Left lung (tissue), 10 donors: ENCODE results near the gene ARHGAP30. TPM values are rescaled to one million over a fixed set of nuclear protein-coding genes. Genes with fewer than 3 reads are reported as not detected.

ENCODE experiments used
- ATAC-seq: fragments of 200-7000 bp; cut with Tn5 transposase; one replicate; pipeline ENCODE4 v1.9.1; 2020; ENCODE audit warnings: moderate library complexity
- DNase-seq, 4 donors: peaks; one replicate each; pipeline ENCODE4 v3.0.0-alpha.2; 2013 to 2020
- H3K27ac ChIP-seq, 2 donors: fragments of 200-600 bp; sonication (generic) in 1 of 2; one replicate each; pipeline versions ENCODE4 v1.5.0 to v1.8.0; 2020 to 2021
- H3K27me3 ChIP-seq, 2 donors: fragments of 200-600 bp; sonication (generic) in 1 of 2; one replicate each; pipeline versions ENCODE4 v1.5.0 to v1.8.0; 2020 to 2021
- H3K36me3 ChIP-seq, 2 donors: fragments of 200-600 bp; sonication (generic) in 1 of 2; one replicate each; pipeline versions ENCODE4 v1.5.0 to v1.8.0; 2020 to 2021
- H3K4me1 ChIP-seq, 2 donors: fragments of 200-600 bp; one replicate each; pipeline ENCODE4 v1.8.0; 2021
- H3K4me3 ChIP-seq, 2 donors: fragments of 200-600 bp; sonication (generic) in 1 of 2; one replicate each; pipeline versions ENCODE4 v1.5.0 to v1.8.0; 2020 to 2021; ENCODE audit warnings: mild to moderate bottlenecking in 1 of 2
- H3K9me3 ChIP-seq, 2 donors: fragments of 200-600 bp; sonication (generic) in 1 of 2; one replicate each; pipeline versions ENCODE4 v1.5.0 to v1.8.0; 2020 to 2021
- intact Hi-C, 2 donors: fragments of 100-400 bp; cut with DNase I; formaldehyde crosslinking; loops; one replicate each; pipeline versions ENCODE4 v1.11.2 to v1.14.2; 2022
- polyA plus RNA-seq, 6 donors: library from polyadenylated mRNA; unstranded; fragments of 120-200 nt; gene quantifications; one replicate each; pipeline ENCODE4 v1.2.1, GENCODE V29; 2013; ENCODE audit not compliant: insufficient read length in 6 of 6
- total RNA-seq, 2 donors: library from RNA; stranded (reverse); fragmentation: NEBNext Ultra II Directional; extraction: Animal tissue kit (Norgen Biotek cat#: 25700); gene quantifications; one replicate each; pipeline ENCODE4 v1.2.1, GENCODE V29; 2021
- TF ChIP-seq, protein P1 (sequence below), 2 donors: fragments of 200-600 bp; sonication (generic) in 1 of 2; IDR thresholded peaks; one replicate each; pipeline versions ENCODE4 v1.5.0 to v1.8.0; 2021; ENCODE audit warnings: antibody characterized with exemption in 2 of 2
- donor health status: DM: no; HTN: yes; CAD: no.
- donor health status: DM: no; HTN: no; CAD: no.

ARHGAP30 gene
- total and polyA plus RNA-seq, 8 donors: 3.0 to 57.7 (median 4.2) TPM

DNA sequence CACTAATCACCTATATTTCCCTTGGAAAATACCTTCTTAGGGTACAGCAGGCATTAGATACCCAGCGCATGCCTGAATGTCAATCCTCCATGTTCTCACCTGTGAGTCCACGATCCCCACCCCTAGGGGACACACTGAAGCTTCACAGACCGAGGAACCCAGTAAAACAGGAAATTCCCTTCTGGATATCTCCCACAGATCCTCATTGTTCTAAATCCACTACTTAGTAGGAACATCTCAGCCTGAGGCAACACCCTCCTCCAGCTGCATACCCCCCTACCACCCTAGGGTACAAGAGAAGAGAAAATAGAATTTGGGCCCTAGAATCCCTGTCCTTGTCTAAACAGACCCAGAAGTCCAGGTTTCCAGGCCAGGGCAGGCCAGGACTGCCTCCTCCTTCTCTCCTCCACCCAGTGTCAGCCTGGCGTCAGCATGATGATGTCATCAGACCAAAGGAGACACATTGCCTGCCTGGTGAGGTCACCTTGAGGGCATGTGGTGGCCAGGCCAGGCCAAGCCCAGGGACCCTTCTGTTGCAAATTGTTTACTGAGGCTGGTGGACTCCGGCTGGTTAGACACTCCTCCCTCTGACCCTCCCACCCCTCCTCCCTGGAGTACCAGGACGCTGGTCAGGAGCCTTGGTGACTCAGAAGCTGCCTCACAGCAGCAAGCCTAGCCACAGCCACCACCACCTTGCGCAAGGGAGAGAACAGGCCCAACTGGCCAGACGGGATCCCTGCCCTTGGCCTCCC is 13.5 kb upstream of the ARHGAP30 start:
- H3K9me3 ChIP-seq: no peaks in the 10 kb centered on the region
- no peak overlapping the region for H3K4me3 ChIP-seq
- TF ChIP-seq, protein P1, sequence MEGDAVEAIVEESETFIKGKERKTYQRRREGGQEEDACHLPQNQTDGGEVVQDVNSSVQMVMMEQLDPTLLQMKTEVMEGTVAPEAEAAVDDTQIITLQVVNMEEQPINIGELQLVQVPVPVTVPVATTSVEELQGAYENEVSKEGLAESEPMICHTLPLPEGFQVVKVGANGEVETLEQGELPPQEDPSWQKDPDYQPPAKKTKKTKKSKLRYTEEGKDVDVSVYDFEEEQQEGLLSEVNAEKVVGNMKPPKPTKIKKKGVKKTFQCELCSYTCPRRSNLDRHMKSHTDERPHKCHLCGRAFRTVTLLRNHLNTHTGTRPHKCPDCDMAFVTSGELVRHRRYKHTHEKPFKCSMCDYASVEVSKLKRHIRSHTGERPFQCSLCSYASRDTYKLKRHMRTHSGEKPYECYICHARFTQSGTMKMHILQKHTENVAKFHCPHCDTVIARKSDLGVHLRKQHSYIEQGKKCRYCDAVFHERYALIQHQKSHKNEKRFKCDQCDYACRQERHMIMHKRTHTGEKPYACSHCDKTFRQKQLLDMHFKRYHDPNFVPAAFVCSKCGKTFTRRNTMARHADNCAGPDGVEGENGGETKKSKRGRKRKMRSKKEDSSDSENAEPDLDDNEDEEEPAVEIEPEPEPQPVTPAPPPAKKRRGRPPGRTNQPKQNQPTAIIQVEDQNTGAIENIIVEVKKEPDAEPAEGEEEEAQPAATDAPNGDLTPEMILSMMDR (IDR thresholded peaks at IDR 0.05): no peak
- intact Hi-C loops: no loop called here
- peak in 3 of 4 donors; percentile 85 to 96 (median 95) for DNase-seq
- H3K36me3 ChIP-seq: no peaks in the 10 kb centered on the region
- H3K27ac ChIP-seq: peak overlapping the region; percentile 65 to 68
- H3K27me3 ChIP-seq: peaks cover 0 to 8% of the 10 kb centered on the region in 2 donors
- peak; percentile 95 for ATAC-seq
- peaks cover 5 to 33% of the 10 kb centered on the region in 2 donors for H3K4me1 ChIP-seq

DNA sequence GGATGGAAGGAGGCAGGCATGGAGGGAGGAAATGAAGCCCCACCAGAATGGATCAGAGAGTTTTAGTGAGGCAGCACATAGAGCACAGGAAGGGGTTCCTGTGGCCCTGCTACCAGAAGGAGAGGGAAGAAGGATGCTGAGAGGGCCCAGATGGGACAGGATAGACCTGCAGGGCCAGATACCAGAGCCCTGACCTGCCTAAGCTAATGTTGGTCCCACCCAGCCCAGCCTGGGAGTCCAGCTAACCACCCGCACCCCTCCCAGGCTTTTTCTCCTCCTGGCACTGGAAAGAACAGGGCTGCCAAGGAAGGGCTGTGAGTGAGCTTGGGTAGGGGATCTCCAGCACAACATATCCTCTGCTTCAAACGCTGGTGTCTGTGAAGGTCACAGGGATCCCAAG is 12.8 kb upstream of the ARHGAP30 start:
- H3K9me3 ChIP-seq: no peaks in the 10 kb centered on the region
- H3K36me3 ChIP-seq: no peaks in the 10 kb centered on the region
- DNase-seq (no peak), ATAC-seq (no peak)
- peaks cover 5 to 33% of the 10 kb centered on the region in 2 donors for H3K4me1 ChIP-seq
- no peak overlapping the region for H3K4me3 ChIP-seq
- peak overlapping the region in 1 of 2 donors; percentile 65 for H3K27ac ChIP-seq
- TF ChIP-seq, protein P1 (IDR thresholded peaks at IDR 0.05): no peak
- intact Hi-C loops: no loop called here
- H3K27me3 ChIP-seq: peaks cover 0 to 8% of the 10 kb centered on the region in 2 donors

DNA sequence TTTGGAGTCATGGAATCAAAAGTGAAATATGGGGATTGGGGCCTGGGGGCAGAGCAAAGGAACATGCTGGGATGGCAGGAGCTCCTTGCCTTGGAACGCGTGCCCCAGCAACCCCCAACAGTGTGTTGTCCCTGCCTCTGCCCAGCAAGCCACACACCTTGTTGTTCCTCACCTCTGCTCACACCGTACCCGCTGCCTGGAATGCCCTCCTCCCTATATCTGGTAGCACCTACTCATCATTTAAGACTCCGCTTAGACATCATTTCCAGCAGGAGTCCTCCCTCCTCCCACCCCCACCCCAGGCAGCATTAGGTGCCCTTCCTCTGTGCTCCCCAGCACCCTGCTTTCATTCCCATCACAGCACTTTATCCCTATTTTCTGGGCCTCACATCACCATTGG is 11.8 kb upstream of the ARHGAP30 start:
- no peaks in the 10 kb centered on the region for H3K9me3 ChIP-seq
- peaks cover 5 to 33% of the 10 kb centered on the region in 2 donors for H3K4me1 ChIP-seq
- ATAC-seq: no peak
- no peaks in the 10 kb centered on the region for H3K36me3 ChIP-seq
- H3K4me3 ChIP-seq: no peak overlapping the region
- DNase-seq: no peak
- peaks cover 0 to 8% of the 10 kb centered on the region in 2 donors for H3K27me3 ChIP-seq
- H3K27ac ChIP-seq: no peak overlapping the region
- intact Hi-C loops: no loop called here
- TF ChIP-seq, protein P1 (IDR thresholded peaks at IDR 0.05): no peak

DNA sequence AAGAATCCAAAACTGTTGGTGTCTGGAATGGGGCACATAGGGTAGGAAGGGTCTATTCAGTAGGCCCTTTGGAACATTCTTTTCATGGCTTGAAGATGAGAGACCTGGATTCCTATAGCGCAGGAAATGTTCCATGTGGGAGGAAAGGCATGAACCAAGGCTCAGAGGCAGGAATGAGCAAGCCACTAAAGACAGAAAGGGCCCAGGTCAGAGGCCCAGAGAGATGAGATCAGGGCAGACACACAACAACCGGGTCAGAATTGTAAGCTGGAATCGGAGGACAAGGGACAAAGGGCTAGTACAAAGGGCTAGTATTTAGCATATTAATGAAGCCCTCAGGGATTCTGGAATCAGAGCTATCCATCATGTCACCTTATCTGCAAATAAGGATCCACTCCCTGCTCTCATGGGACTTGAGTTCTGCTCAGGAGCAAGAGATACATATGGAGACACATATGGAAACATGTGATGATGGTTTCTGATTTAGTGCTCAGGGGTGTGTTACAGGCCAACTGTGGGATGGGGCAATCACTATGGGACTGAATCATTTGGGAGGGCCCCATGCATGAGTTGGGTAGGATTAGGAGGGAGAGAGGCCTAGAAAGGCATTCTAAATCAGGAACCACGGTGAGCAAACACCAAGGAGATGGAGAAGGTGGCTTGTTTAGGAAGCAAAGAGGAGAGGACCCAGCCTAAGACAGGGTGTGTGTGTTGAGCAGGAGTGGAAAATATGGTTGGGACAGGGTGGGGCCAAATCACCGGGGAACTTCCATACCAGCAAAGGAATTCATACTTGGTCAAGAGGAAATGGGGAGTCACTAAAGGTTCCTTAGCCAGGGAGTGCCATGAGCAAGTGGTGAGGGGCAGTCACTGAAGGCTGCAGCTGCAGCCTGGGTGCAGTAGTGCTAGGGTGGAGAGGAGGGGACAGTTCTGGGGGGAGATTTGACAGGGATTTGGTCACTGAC is 11.0 kb upstream of the ARHGAP30 start:
- intact Hi-C loops: no loop called here
- Histone ChIP-seq H3K27ac (no peak overlapping the region), H3K27me3 (peaks cover 0 to 8% of the 10 kb centered on the region in 2 donors), H3K9me3 (no peaks in the 10 kb centered on the region), H3K4me3 (no peak overlapping the region), H3K36me3 (no peaks in the 10 kb centered on the region), H3K4me1 (peaks cover 5 to 33% of the 10 kb centered on the region in 2 donors)
- ATAC-seq (peak; percentile 1), DNase-seq (no peak)
- TF ChIP-seq, protein P1 (IDR thresholded peaks at IDR 0.05): no peak
